ENCODE results near the gene CKAP4. TPM values are rescaled to one million over a fixed set of nuclear protein-coding genes. Genes with fewer than 3 reads are reported as not detected.

CKAP4 gene
- total and polyA plus RNA-seq, 2 experiments from 2014 or later, result 139 to 151 TPM

GRCh38 chr12:106285982-106286381, 38.2 kb upstream of the CKAP4 start:
- Histone ChIP-seq H3K27me3 (no peaks in the 10 kb centered on the region), H3K4me3 (no peak overlapping the region), H3K27ac (no peak overlapping the region), H3K4me1 (ENCODE audit: low read depth) (peaks cover 16% of the 10 kb centered on the region), H3K9me3 (ENCODE audit: low read depth) (no peaks in the 10 kb centered on the region), H3K36me3 (no peaks in the 10 kb centered on the region)
- DNase-seq (ENCODE audit: low read depth in 1 of 2, low spot score in 1 of 2), result no peak
- TF ChIP-seq CTCF (IDR thresholded peaks at IDR 0.05; ENCODE audit: low read depth, low read length), result no peak

- no peak overlapping the region for H3K27ac ChIP-seq
- H3K9me3 ChIP-seq (ENCODE audit: low read depth), result no peaks in the 10 kb centered on the region
- H3K27me3 ChIP-seq, result no peaks in the 10 kb centered on the region
- no peak for TF ChIP-seq CTCF (IDR thresholded peaks at IDR 0.05; ENCODE audit: low read depth, low read length)
- no peak overlapping the region for H3K4me3 ChIP-seq
- H3K4me1 ChIP-seq (ENCODE audit: low read depth), result peaks cover 23% of the 10 kb centered on the region
- no peaks in the 10 kb centered on the region for H3K36me3 ChIP-seq
- DNase-seq (ENCODE audit: low read depth in 1 of 2, low spot score in 1 of 2), result no peak
Measured at GRCh38 chr12:106284358-106285105, 36.7 kb upstream of the CKAP4 start.

- TF ChIP-seq CTCF (IDR thresholded peaks at IDR 0.05; ENCODE audit: low read depth, low read length), result peak; percentile 69
- peak; percentile 59 to 75 for DNase-seq (ENCODE audit: low read depth in 1 of 2, low spot score in 1 of 2)
Measured at GRCh38 chr12:106282457-106283097, 34.8 kb upstream of the CKAP4 start.

GRCh38 chr12:106281804-106282203, 34.0 kb upstream of the CKAP4 start:
- no peaks in the 10 kb centered on the region for H3K27me3 ChIP-seq
- no peaks in the 10 kb centered on the region for H3K9me3 ChIP-seq (ENCODE audit: low read depth)
- DNase-seq (ENCODE audit: low read depth in 1 of 2, low spot score in 1 of 2), result no peak
- no peaks in the 10 kb centered on the region for H3K36me3 ChIP-seq
- peaks cover 23% of the 10 kb centered on the region for H3K4me1 ChIP-seq (ENCODE audit: low read depth)
- no peak for TF ChIP-seq CTCF (IDR thresholded peaks at IDR 0.05; ENCODE audit: low read depth, low read length)
- no peak overlapping the region for H3K4me3 ChIP-seq
- H3K27ac ChIP-seq, result no peak overlapping the region

More at GRCh38 chr12:106282457-106283097, 34.8 kb upstream of the CKAP4 start:
- H3K9me3 ChIP-seq (ENCODE audit: low read depth), result no peaks in the 10 kb centered on the region
- H3K36me3 ChIP-seq, result no peaks in the 10 kb centered on the region
- no peak overlapping the region for H3K4me3 ChIP-seq
- no peaks in the 10 kb centered on the region for H3K27me3 ChIP-seq
- H3K4me1 ChIP-seq (ENCODE audit: low read depth), result peaks cover 23% of the 10 kb centered on the region
- no peak overlapping the region for H3K27ac ChIP-seq

- H3K9me3 ChIP-seq (ENCODE audit: low read depth), result no peaks in the 10 kb centered on the region
- DNase-seq (ENCODE audit: low read depth in 1 of 2, low spot score in 1 of 2), result peak in 1 of 2 donors; percentile 25
- no peak for TF ChIP-seq CTCF (IDR thresholded peaks at IDR 0.05; ENCODE audit: low read depth, low read length)
Measured at GRCh38 chr12:106281056-106281782, 33.4 kb upstream of the CKAP4 start.

More at GRCh38 chr12:106281056-106281782, 33.4 kb upstream of the CKAP4 start:
- Histone ChIP-seq H3K27ac (no peak overlapping the region), H3K27me3 (no peaks in the 10 kb centered on the region), H3K36me3 (no peaks in the 10 kb centered on the region), H3K4me1 (ENCODE audit: low read depth) (peaks cover 23% of the 10 kb centered on the region), H3K4me3 (no peak overlapping the region)

Data from cardiac muscle cell (in vitro differentiated cells and primary cell).